ENCODE data around the gene CA4.

The CA4 gene

DNA sequence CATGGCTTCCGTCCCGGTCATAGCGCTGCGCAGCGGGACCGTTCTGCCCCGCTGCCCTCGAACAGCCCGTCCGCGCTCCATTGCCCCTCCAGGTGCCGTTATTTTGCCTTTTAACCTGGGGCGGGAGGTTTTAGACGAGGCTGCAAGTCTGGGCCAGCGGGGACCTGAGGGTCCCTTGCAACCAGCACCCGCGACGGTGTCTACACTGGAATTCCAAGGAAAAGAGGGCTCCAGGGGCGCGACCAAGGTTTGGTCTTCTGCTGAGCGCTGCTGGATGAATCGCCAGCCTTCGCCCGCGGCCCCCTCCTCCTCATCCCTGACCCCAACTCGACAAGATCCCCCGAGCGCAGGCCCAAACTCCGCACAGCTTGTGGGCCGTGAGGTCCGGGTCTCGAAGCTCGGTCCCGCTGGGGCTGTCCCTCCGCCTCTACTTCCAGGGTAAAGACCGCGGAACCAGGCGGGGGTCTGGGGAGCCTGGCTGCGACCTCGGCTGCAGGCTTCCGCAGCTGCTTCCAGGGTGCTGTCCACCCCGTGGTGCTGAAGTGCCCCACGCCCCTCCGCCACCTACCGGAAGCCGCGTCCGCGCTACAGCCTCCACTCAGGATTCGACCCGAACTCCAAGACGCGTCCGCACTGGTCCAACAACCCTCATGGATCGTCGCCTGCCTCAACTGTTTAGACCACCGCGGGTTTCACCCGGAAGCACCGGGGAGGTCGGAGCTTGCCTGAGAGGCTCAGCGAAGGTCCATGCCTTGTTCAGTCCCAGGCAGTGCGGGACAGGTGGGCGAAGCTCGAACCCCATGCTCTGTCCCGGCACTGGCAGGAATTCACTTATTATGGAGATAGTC lies 10.1 kb upstream of the CA4 start (continued):
- no peak for TF ChIP-seq PPARA (CRISPR knock-in tag; IDR thresholded peaks at IDR 0.05; ENCODE audit: borderline replicate concordance)
- TF ChIP-seq ZNF8 (CRISPR knock-in tag; IDR thresholded peaks at IDR 0.05): no peak

DNA sequence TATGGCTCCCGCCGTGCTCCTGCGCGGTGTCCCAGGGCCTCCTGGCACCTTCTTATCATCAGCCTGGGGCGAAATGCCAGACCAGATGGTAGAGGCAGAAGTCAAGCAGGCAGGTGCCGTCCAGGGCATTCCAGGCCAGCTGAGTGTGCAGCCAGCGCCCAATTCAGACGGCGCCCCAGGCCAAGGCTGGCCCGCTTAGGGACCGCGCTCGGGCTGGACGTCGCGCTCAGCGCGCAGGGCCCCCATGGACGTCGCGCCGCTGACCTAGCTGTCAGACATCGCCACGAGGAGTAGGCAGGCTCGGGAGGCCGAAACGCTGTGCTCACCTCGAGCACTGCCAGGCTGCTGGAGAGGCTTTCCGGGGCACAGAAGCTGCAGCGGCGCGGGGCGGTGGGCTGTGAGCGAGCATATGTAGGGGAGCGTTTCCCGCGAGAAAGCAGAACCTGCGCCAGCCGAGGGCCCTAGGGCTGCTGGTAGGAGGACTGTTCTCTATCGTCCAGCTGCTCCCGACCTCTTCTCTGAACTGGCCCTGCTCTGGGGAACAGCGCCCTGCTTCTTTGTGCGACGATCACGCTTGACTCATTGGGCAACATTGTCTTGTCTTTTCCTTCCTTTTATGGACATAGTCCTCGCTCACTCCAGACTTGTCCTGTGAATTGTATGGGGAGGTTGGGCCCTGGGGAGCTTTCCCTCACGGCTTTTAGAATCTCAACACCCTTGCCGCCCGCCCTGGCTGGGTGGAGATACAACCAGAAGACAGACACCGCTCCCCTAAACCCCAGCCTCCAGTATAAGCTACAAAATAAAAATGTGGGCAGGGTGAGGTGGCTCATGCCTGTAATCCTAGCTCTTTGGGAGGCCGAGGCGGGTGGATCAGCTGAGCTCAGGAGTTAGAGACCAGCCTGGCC lies 8.4 kb upstream of the CA4 start:
- TF ChIP-seq, protein P1, sequence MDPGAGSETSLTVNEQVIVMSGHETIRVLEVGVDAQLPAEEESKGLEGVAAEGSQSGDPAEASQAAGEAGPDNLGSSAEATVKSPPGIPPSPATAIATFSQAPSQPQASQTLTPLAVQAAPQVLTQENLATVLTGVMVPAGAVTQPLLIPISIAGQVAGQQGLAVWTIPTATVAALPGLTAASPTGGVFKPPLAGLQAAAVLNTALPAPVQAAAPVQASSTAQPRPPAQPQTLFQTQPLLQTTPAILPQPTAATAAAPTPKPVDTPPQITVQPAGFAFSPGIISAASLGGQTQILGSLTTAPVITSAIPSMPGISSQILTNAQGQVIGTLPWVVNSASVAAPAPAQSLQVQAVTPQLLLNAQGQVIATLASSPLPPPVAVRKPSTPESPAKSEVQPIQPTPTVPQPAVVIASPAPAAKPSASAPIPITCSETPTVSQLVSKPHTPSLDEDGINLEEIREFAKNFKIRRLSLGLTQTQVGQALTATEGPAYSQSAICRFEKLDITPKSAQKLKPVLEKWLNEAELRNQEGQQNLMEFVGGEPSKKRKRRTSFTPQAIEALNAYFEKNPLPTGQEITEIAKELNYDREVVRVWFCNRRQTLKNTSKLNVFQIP (CRISPR knock-in tag; IDR thresholded peaks at IDR 0.05; ENCODE audit: borderline replicate concordance, low read depth): no peak
- TF ChIP-seq ZFP3 (CRISPR knock-in tag; IDR thresholded peaks at IDR 0.05): no peak
- no peak for TF ChIP-seq ZFP30 (CRISPR knock-in tag; IDR thresholded peaks at IDR 0.05)
- TF ChIP-seq TCF4 (CRISPR knock-in tag; IDR thresholded peaks at IDR 0.05; ENCODE audit: borderline replicate concordance): no peak
- TF ChIP-seq, protein P2, sequence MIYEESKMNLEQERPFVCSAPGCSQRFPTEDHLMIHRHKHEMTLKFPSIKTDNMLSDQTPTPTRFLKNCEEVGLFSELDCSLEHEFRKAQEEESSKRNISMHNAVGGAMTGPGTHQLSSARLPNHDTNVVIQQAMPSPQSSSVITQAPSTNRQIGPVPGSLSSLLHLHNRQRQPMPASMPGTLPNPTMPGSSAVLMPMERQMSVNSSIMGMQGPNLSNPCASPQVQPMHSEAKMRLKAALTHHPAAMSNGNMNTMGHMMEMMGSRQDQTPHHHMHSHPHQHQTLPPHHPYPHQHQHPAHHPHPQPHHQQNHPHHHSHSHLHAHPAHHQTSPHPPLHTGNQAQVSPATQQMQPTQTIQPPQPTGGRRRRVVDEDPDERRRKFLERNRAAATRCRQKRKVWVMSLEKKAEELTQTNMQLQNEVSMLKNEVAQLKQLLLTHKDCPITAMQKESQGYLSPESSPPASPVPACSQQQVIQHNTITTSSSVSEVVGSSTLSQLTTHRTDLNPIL (CRISPR knock-in tag; IDR thresholded peaks at IDR 0.05; ENCODE audit: low read depth): no peak
- TF ChIP-seq TOX (CRISPR knock-in tag; IDR thresholded peaks at IDR 0.05; ENCODE audit: borderline replicate concordance): no peak
- TF ChIP-seq GLIS3 (CRISPR knock-in tag; IDR thresholded peaks at IDR 0.05): no peak
- TF ChIP-seq, protein P3, sequence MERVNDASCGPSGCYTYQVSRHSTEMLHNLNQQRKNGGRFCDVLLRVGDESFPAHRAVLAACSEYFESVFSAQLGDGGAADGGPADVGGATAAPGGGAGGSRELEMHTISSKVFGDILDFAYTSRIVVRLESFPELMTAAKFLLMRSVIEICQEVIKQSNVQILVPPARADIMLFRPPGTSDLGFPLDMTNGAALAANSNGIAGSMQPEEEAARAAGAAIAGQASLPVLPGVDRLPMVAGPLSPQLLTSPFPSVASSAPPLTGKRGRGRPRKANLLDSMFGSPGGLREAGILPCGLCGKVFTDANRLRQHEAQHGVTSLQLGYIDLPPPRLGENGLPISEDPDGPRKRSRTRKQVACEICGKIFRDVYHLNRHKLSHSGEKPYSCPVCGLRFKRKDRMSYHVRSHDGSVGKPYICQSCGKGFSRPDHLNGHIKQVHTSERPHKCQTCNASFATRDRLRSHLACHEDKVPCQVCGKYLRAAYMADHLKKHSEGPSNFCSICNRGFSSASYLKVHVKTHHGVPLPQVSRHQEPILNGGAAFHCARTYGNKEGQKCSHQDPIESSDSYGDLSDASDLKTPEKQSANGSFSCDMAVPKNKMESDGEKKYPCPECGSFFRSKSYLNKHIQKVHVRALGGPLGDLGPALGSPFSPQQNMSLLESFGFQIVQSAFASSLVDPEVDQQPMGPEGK (CRISPR knock-in tag; IDR thresholded peaks at IDR 0.05; ENCODE audit: borderline replicate concordance): no peak
- TF ChIP-seq, protein P4, sequence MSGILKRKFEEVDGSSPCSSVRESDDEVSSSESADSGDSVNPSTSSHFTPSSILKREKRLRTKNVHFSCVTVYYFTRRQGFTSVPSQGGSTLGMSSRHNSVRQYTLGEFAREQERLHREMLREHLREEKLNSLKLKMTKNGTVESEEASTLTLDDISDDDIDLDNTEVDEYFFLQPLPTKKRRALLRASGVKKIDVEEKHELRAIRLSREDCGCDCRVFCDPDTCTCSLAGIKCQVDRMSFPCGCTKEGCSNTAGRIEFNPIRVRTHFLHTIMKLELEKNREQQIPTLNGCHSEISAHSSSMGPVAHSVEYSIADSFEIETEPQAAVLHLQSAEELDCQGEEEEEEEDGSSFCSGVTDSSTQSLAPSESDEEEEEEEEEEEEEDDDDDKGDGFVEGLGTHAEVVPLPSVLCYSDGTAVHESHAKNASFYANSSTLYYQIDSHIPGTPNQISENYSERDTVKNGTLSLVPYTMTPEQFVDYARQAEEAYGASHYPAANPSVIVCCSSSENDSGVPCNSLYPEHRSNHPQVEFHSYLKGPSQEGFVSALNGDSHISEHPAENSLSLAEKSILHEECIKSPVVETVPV (CRISPR knock-in tag; IDR thresholded peaks at IDR 0.05): no peak
- no peak for TF ChIP-seq ZNF70 (CRISPR knock-in tag; IDR thresholded peaks at IDR 0.05)
- TF ChIP-seq ISL1 (CRISPR knock-in tag; IDR thresholded peaks at IDR 0.05): no peak
- no peak for TF ChIP-seq CSDC2 (CRISPR knock-in tag; IDR thresholded peaks at IDR 0.05)
- ATAC-seq: no peak

DNA sequence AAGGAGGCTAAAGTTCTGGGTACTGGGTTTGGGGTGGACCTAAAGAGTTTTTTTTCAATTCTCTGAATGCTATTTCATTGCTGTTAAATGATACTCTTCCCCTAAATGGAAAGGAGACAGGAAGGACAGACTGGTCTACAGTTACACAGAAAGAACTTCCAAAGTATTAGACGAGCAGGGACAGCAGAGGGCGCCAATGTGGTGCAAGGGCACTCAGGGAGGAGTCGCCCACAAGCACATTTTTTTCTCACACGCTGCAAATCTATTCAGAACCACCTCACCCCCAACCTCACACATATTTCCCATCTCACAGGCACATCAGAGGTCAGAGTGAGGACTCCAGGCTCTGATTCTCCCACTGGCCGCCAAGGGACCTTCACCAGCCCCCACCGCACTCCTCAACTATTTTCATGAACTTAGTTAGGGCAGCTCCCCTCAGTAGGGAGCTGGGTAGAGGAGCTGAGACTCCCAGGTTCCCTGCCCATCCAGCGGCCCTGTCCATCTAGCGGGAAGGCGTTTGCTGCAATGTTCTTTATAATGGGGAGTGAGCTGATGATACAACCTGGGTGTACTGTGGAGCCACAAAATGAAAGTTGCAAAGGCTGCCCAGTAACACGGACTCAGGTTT lies 6.8 kb upstream of the CA4 start:
- TF ChIP-seq, protein P2 (CRISPR knock-in tag; IDR thresholded peaks at IDR 0.05; ENCODE audit: low read depth): no peak
- TF ChIP-seq ZNF8 (CRISPR knock-in tag; IDR thresholded peaks at IDR 0.05): no peak
- no peak for TF ChIP-seq CSDC2 (CRISPR knock-in tag; IDR thresholded peaks at IDR 0.05)
- no peak for TF ChIP-seq ZFP30 (CRISPR knock-in tag; IDR thresholded peaks at IDR 0.05)
- no peak for TF ChIP-seq ZFP3 (CRISPR knock-in tag; IDR thresholded peaks at IDR 0.05)
- peak; percentile 93 for ATAC-seq

DNA sequence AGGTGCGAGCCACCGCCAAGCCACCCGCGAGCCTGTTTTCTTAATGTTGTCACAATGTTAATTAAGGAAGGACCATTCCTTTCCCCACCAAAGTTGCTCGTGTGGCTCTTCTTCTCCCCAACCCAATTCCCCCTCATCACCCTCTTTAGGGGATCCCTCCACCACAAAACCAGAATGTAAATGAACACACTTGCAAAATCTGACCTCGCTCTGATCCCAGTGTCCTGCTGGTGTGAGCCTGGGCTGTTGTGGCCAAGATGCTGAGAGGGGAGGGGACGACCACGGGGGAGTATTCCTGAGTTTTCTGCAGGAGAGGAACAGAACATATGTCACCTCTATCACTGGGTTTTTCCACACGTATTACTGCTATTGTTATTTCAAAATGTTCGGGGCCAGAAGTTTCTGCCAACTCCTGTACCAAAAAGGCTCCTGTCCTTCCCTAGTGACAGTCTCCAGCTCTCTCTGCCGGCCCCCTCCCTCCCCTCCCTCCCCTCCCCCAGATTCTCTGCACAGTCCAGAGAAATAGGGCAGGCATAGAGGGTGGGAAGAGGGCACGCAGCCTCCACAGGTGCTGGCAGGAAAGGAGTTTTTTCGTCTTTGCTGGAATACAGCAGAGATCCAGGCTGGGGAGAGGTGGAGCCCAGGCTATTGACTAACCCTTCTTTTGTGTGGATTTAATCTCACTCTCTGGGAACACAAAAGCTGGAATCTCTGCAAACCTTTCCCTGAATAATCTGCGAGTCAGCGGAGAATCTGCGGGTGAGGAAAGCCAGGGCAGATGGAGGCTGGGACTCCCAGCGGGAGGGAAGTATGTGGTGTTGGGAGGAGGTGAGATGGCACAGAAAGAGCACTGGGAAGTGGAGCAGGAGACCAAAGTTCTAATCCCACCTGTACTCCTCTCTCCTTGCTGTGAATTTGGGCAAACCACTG lies 4.5 kb upstream of the CA4 start:
- no peak for TF ChIP-seq SNAI2 (CRISPR knock-in tag; IDR thresholded peaks at IDR 0.05)
- ATAC-seq: no peak
